ENCODE results near the gene CST7. TPM values are rescaled to one million over a fixed set of nuclear protein-coding genes. Genes with fewer than 3 reads are reported as not detected.
A peak's percentile ranks its signal among the peaks of the same experiment; 100 is the strongest.

The CST7 gene
- polyA plus RNA-seq, 1 experiment, result not detected

DNA sequence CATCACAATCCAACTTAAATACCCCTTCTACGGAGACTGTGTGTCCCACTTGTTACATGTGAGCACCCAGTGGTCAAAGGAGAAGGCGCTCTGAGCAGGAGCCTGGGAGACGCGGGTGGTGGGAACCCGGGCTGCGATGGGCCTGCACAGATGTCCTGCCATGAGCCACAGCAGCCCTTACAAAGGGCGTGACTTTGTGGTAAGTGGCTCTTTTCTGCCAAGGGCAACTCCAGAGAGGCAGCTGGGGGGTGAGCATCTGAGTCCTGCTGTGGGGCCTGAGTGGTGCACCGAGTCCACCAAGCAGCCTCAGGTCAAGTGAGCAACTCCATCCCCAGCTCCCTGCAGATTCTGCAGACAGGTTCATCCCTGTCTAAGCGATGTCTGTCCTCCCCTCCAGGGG, 33.6 kb upstream of the CST7 start:
- DNase-seq (ENCODE audit: low read depth), result no peak
- no peaks in the 10 kb centered on the region for H3K36me3 ChIP-seq (ENCODE audit: control insufficient read depth, insufficient read depth, low read length)
- no peak overlapping the region for H3K4me3 ChIP-seq (ENCODE audit: low read depth, low read length)
- POLR2A ChIA-PET, result no interaction called here
- TF ChIP-seq, protein P1, sequence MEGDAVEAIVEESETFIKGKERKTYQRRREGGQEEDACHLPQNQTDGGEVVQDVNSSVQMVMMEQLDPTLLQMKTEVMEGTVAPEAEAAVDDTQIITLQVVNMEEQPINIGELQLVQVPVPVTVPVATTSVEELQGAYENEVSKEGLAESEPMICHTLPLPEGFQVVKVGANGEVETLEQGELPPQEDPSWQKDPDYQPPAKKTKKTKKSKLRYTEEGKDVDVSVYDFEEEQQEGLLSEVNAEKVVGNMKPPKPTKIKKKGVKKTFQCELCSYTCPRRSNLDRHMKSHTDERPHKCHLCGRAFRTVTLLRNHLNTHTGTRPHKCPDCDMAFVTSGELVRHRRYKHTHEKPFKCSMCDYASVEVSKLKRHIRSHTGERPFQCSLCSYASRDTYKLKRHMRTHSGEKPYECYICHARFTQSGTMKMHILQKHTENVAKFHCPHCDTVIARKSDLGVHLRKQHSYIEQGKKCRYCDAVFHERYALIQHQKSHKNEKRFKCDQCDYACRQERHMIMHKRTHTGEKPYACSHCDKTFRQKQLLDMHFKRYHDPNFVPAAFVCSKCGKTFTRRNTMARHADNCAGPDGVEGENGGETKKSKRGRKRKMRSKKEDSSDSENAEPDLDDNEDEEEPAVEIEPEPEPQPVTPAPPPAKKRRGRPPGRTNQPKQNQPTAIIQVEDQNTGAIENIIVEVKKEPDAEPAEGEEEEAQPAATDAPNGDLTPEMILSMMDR (IDR thresholded peaks at IDR 0.05; ENCODE audit: insufficient read depth, low read depth, low read length), result no peak
- CTCF ChIA-PET, result interaction anchor here (1.3 kb wide), 1 partner anchor 118 kb away, joined by 3 read pairs; no protein-coding TSS in a partner anchor
- H3K27me3 ChIP-seq (ENCODE audit: control insufficient read depth, insufficient read depth, low read length), result peaks cover 1% of the 10 kb centered on the region; the same call in 1 of the 2 replicates

DNA sequence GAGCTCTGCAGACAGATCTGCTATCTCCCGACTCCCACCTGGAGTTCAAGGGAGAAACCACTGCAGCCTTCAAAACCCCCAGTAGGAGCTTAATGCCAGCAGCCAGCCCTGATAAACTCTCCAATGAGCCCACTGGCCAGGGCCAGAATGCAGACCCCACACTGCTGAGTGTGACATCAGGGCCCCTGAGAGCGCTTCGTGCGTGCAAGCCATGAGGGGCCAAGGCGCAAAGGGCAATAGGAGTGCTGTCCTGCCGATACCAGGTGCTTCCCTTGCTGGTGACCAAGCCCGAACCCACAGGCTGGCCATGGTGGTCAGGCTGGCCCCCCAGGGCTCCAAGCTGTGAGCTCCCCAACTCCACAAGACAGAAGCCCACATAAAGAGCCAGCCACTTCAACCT, 33.2 kb upstream of the CST7 start:
- no peak for DNase-seq (ENCODE audit: low read depth)
- TF ChIP-seq, protein P1 (IDR thresholded peaks at IDR 0.05; ENCODE audit: insufficient read depth, low read depth, low read length), result no peak
- ChIA-PET POLR2A (no interaction called here), CTCF (interaction anchor here (1.3 to 5.0 kb wide), 2 partner anchors 118 to 756 kb away, joined by 3 to 43 read pairs; no protein-coding TSS in a partner anchor)
- Histone ChIP-seq H3K36me3 (ENCODE audit: control insufficient read depth, insufficient read depth, low read length) (no peaks in the 10 kb centered on the region), H3K27me3 (ENCODE audit: control insufficient read depth, insufficient read depth, low read length) (peaks cover 1% of the 10 kb centered on the region; the same call in 1 of the 2 replicates), H3K4me3 (ENCODE audit: low read depth, low read length) (no peak overlapping the region)

DNA sequence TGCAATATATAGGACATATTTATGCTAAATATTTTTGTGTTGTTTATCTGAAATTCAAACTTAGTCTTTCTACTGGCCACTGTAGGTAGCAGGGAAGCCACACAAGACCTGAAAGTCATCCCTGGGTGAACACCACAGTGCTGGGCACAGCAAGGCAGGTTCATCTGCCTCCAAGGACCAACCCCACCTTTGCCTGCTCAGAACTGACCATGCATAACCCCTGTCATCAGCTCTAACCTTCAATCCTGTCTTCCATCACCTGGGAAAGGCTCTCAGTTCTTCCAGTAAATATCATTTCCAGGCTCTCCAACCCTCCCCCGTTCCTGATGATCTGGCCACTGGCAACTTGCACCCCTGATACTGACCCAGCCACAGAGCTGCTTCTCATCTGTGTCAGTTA, 32.7 kb upstream of the CST7 start:
- Histone ChIP-seq H3K27me3 (ENCODE audit: control insufficient read depth, insufficient read depth, low read length) (peaks cover 1% of the 10 kb centered on the region; the same call in 1 of the 2 replicates), H3K4me3 (ENCODE audit: low read depth, low read length) (no peak overlapping the region), H3K36me3 (ENCODE audit: control insufficient read depth, insufficient read depth, low read length) (no peaks in the 10 kb centered on the region)
- ChIA-PET POLR2A (interaction anchor here (0.6 kb wide), 1 partner anchor 573 kb away, joined by 7 read pairs; no protein-coding TSS in a partner anchor), CTCF (interaction anchor here (0.9 to 6.4 kb wide), 4 partner anchors 14 to 914 kb away, joined by 3 to 48 read pairs (median 23); no protein-coding TSS in a partner anchor)
- TF ChIP-seq, protein P1 (IDR thresholded peaks at IDR 0.05; ENCODE audit: insufficient read depth, low read depth, low read length), result no peak
- DNase-seq (ENCODE audit: low read depth), result no peak

DNA sequence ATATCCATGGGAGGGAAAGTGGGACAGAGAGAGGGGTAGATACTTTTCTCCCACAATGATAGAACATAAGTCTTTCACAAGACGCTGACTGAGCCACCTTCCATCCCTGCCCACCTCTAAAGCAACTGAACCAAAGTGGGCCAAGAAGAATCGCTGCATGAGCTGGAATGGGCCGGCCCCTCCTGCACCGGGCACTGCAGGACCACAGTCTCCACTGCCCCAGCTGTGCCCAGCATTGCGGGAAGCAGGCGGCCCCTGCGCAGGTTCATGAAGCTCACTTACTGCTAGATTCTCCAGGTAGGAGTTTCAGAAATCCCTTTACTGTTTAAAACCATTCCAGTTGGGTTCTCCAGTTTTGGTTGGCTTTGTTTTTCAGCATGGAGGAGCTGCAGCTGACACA, 32.0 kb upstream of the CST7 start:
- POLR2A ChIA-PET, result no interaction called here

DNA sequence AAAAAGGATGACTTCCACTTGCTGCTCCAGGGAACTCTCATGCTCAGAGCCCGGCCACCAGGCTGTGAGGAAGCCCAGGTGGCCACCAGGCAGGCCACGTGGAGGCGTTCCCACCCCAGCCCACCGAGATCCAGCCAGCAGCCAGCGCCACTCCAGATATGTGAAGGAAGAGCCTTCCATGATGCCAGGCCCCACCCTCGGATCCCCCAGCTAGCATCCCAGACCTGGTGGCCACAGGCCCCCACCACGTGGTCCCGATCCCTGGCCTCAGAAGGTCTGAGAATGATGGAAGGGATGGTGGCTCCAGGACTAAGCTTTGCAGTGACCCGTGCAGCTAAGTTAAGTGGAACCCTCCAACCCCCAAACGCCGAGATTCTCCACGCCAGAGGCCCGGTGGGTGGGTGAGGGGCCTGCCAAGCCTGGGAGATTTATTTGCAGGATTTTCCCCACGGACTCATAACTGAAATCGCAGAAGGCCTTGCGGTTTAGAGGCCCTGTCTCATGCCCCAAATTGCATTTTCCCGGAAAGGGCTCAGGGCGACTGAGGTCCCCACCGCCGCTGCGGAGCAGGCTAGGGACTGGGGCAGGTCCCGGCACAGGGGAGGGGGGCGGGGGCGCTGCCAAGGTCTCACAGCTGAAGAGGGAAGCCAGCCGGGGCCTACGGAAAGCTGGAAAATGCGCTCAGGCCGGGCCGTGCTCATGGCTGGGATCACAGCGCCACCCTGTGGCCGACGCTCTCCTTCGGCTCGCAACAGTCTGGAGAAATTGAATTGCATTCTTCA, 31.1 kb upstream of the CST7 start:
- no peaks in the 10 kb centered on the region for H3K36me3 ChIP-seq (ENCODE audit: control insufficient read depth, insufficient read depth, low read length)
- TF ChIP-seq, protein P1 (IDR thresholded peaks at IDR 0.05; ENCODE audit: insufficient read depth, low read depth, low read length), result peak; percentile 87
- DNase-seq (ENCODE audit: low read depth), result no peak
- peaks cover 1% of the 10 kb centered on the region; the same call in 1 of the 2 replicates for H3K27me3 ChIP-seq (ENCODE audit: control insufficient read depth, insufficient read depth, low read length)
- POLR2A ChIA-PET, result no interaction called here
- H3K4me3 ChIP-seq (ENCODE audit: low read depth, low read length), result no peak overlapping the region
- CTCF ChIA-PET, result interaction anchor here (0.6 to 6.4 kb wide), 20 partner anchors 12 to 980 kb away, joined by 3 to 48 read pairs (median 3); no protein-coding TSS in a partner anchor

More for the DNA sequence above, 32.0 kb upstream of the CST7 start:
- H3K36me3 ChIP-seq (ENCODE audit: control insufficient read depth, insufficient read depth, low read length), result no peaks in the 10 kb centered on the region
- CTCF ChIA-PET, result interaction anchor here (0.9 to 6.4 kb wide), 6 partner anchors 13 to 915 kb away, joined by 3 to 48 read pairs (median 4); no protein-coding TSS in a partner anchor
- no peak overlapping the region for H3K4me3 ChIP-seq (ENCODE audit: low read depth, low read length)
- H3K27me3 ChIP-seq (ENCODE audit: control insufficient read depth, insufficient read depth, low read length), result peaks cover 1% of the 10 kb centered on the region; the same call in 1 of the 2 replicates
- TF ChIP-seq, protein P1 (IDR thresholded peaks at IDR 0.05; ENCODE audit: insufficient read depth, low read depth, low read length), result no peak
- DNase-seq (ENCODE audit: low read depth), result no peak

Data from BJ (cell line).